HCT116 (cell line): ENCODE results near the gene AARS2. TPM values are rescaled to one million over a fixed set of nuclear protein-coding genes. Genes with fewer than 3 reads are reported as not detected.

ENCODE experiments used
- ATAC-seq: fragments of 200-7000 bp; cut with Tn5 transposase; 2 replicates; pipeline ENCODE4 v1.9.1; 2020; ENCODE audit warnings: mild to moderate bottlenecking, moderate library complexity
- BruUV-seq: library from RNA; stranded (reverse); fragments of 400-500 nt; replicated peaks from 2 replicates; lab custom pipeline; 2021; lab: Mats Ljungman, UMichigan
- CTCF ChIA-PET: fragments of 300-600 bp; sonication (Branson Sonifier 250); formaldehyde crosslinking; loops from one replicate; lab custom pipeline; 2021; ENCODE audit warnings: antibody characterized with exemption; lab: Charles Lee
- POLR2A ChIA-PET: fragments of 300-600, 350-600 bp; sonication (Branson Sonifier 250); formaldehyde crosslinking; loops from one replicate; lab custom pipeline; 2021; ENCODE audit warnings: antibody characterized with exemption; lab: Charles Lee
- RAD21 ChIA-PET, 2 experiments: fragments of 300-600 bp; sonication (Branson Sonifier 250); formaldehyde crosslinking; loops; one replicate each; lab custom pipeline; 2023; ENCODE audit warnings: low total read pairs in 2 of 2; ENCODE audit not compliant: uncharacterized antibody in 2 of 2, unreplicated experiment in 2 of 2, low non-redundant PET in 1 of 2; lab: Charles Lee
- DNase-seq: peaks from one replicate; pipeline ENCODE4 v3.0.0-alpha.2; 2010; ENCODE audit warnings: low read depth, low spot score
- H2AFZ ChIP-seq: fragments of 200-600 bp; shearing (Covaris generic), sonication (generic); 2 replicates; pipeline ENCODE4 v1.6.1; 2017; ENCODE audit warnings: low read depth, mixed run types, mixed read lengths, antibody characterized with exemption, low read length; ENCODE audit not compliant: poor library complexity, severe bottlenecking
- H3K27ac ChIP-seq: 2 replicates; pipeline ENCODE4 v1.5.1; 2012; ENCODE audit warnings: low read depth, low read length
- H3K27me3 ChIP-seq: fragments of 200-600 bp; sonication (generic); 2 replicates; pipeline ENCODE4 v1.6.1; 2016; ENCODE audit warnings: mixed run types, low read length, mixed read lengths; ENCODE audit not compliant: insufficient read depth
- H3K36me3 ChIP-seq, 2 experiments: fragments of 200-500 bp in 1 of 2; fragments of 200-600 bp in 1 of 2; sonication (Bioruptor generic) in 1 of 2; sonication (generic) in 1 of 2; 2 replicates each; pipeline versions ENCODE4 v1.5.1 to v1.6.1; 2014 to 2016; ENCODE audit warnings: low read length in 2 of 2, inconsistent platforms in 1 of 2, mixed read lengths in 1 of 2, mixed run types in 1 of 2; ENCODE audit not compliant: insufficient read depth in 2 of 2, control insufficient read depth in 1 of 2
- H3K4me1 ChIP-seq, 2 experiments: fragments of 200-600 bp in 1 of 2; sonication (generic) in 1 of 2; 2 replicates each; pipeline versions ENCODE4 v1.5.1 to v1.6.1; 2012 to 2017; ENCODE audit warnings: low read length in 2 of 2, inconsistent platforms in 1 of 2, mild to moderate bottlenecking in 1 of 2, mixed read lengths in 1 of 2, mixed run types in 1 of 2, moderate library complexity in 1 of 2; ENCODE audit not compliant: insufficient read depth in 2 of 2, control insufficient read depth in 1 of 2
- H3K4me2 ChIP-seq: fragments of 200-600 bp; sonication (generic); 2 replicates; pipeline ENCODE4 v1.6.1; 2017; ENCODE audit warnings: mixed run types, low read length, mixed read lengths
- H3K4me3 ChIP-seq, 2 experiments: fragments of 200-600 bp in 1 of 2; sonication (generic) in 1 of 2; replicated peaks in 1 of 2; 2 replicates each; pipeline ENCODE4 v1.5.1; 2011 to 2016; ENCODE audit warnings: low read length in 2 of 2, control low read depth in 1 of 2, low read depth in 1 of 2, mild to moderate bottlenecking in 1 of 2, mixed read lengths in 1 of 2, mixed run types in 1 of 2
- H3K79me2 ChIP-seq: fragments of 200-600 bp; sonication (generic); 2 replicates; pipeline ENCODE4 v1.6.1; 2017; ENCODE audit warnings: mild to moderate bottlenecking, mixed run types, low read length, moderate library complexity, mixed read lengths; ENCODE audit not compliant: insufficient read depth
- H3K9ac ChIP-seq: fragments of 200-600 bp; sonication (generic); 2 replicates; pipeline ENCODE4 v1.6.1; 2016; ENCODE audit warnings: low read length, mixed read lengths
- H3K9me2 ChIP-seq: fragments of 200-600 bp; sonication (generic), shearing (Covaris generic); 2 replicates; pipeline ENCODE4 v1.6.1; 2017; ENCODE audit warnings: mixed run types, mild to moderate bottlenecking, moderate library complexity; ENCODE audit not compliant: insufficient read depth
- H3K9me3 ChIP-seq, 2 experiments: fragments of 200-500 bp in 1 of 2; fragments of 200-600 bp in 1 of 2; sonication (Bioruptor generic) in 1 of 2; sonication (generic) in 1 of 2; 2 replicates each; pipeline ENCODE4 v1.6.1; 2014 to 2017; ENCODE audit warnings: low read length in 2 of 2, mixed read lengths in 2 of 2, inconsistent platforms in 1 of 2, low read depth in 1 of 2, mild to moderate bottlenecking in 1 of 2, mixed run types in 1 of 2, moderate library complexity in 1 of 2; ENCODE audit not compliant: control insufficient read depth in 1 of 2, insufficient read depth in 1 of 2
- H4K20me1 ChIP-seq: fragments of 200-600 bp; sonication (generic), shearing (Covaris generic); 2 replicates; pipeline ENCODE4 v1.6.1; 2017; ENCODE audit warnings: mixed run types, mild to moderate bottlenecking, moderate library complexity; ENCODE audit not compliant: insufficient read depth
- CBX3 ChIP-seq: IDR thresholded peaks from 2 replicates; pipeline ENCODE4 v1.6.1; 2012; ENCODE audit warnings: low read depth
- ELF1 ChIP-seq: IDR thresholded peaks from 2 replicates; pipeline ENCODE4 v1.6.1; 2012; ENCODE audit warnings: low read depth, borderline replicate concordance
- EZH2 ChIP-seq: fragments of 200-600 bp; sonication (generic); IDR thresholded peaks from 2 replicates; pipeline ENCODE4 v1.6.1; 2017; ENCODE audit warnings: antibody characterized with exemption, mixed run types
- FOSL1 ChIP-seq: IDR thresholded peaks from 2 replicates; pipeline ENCODE4 v1.6.1; 2012; ENCODE audit warnings: low read depth
- JUND ChIP-seq: IDR thresholded peaks from 2 replicates; pipeline ENCODE4 v1.6.1; 2012
- POLR2A ChIP-seq: IDR thresholded peaks from 2 replicates; pipeline ENCODE4 v1.7.0; 2011; ENCODE audit warnings: borderline replicate concordance; ENCODE audit not compliant: insufficient read depth, insufficient read length; ENCODE audit errors: extremely low read depth
- POLR2AphosphoS5 ChIP-seq: IDR thresholded peaks from 2 replicates; pipeline ENCODE4 v1.6.1; 2011; ENCODE audit warnings: mild to moderate bottlenecking, low read depth, low read length, moderate library complexity
- RAD21 ChIP-seq: IDR thresholded peaks from 2 replicates; pipeline ENCODE4 v1.6.1; 2012; ENCODE audit warnings: low read depth, mild to moderate bottlenecking
- SRF ChIP-seq: IDR thresholded peaks from 2 replicates; pipeline ENCODE4 v1.6.1; 2012; ENCODE audit warnings: low read depth
- TCF7L2 ChIP-seq: IDR thresholded peaks from 2 replicates; pipeline ENCODE4 v1.7.0; 2011; ENCODE audit warnings: borderline replicate concordance, inconsistent platforms; ENCODE audit not compliant: insufficient read depth, insufficient read length; ENCODE audit errors: extremely low read depth
- YY1 ChIP-seq: IDR thresholded peaks from 2 replicates; pipeline ENCODE4 v1.6.1; 2011; ENCODE audit warnings: low read length, low read depth, moderate library complexity, mild to moderate bottlenecking; ENCODE audit not compliant: insufficient replicate concordance; ENCODE audit errors: extremely low read depth
- ZFX ChIP-seq: fragments of 450-650 bp; IDR thresholded peaks from 2 replicates; pipeline ENCODE4 v1.6.1; 2017
- ZNF274 ChIP-seq: fragments of 200-500 bp; sonication (Bioruptor generic); IDR thresholded peaks from 2 replicates; pipeline ENCODE4 v1.6.1; 2014; ENCODE audit warnings: mild to moderate bottlenecking, low read depth, low read length, inconsistent platforms
- intact Hi-C: fragments of 100-400 bp; cut with micrococcal nuclease; formaldehyde crosslinking; loops from 2 replicates; pipeline ENCODE4 v1.10.0; 2022
- total RNA-seq: library from RNA; stranded (reverse); gene quantifications from one replicate; pipeline ENCODE4 v1.2.1, GENCODE V29; 2021; ENCODE audit not compliant: unreplicated experiment
- TF ChIP-seq, protein P1 (sequence below): IDR thresholded peaks from 2 replicates; pipeline ENCODE4 v1.6.1; 2012
- TF ChIP-seq, protein P2 (sequence below), 3 experiments: fragments of 200-600 bp in 1 of 3; sonication (generic) in 1 of 3; IDR thresholded peaks in 2 of 3; conservative IDR thresholded peaks in 1 of 3; 2 replicates each; pipeline ENCODE4 v1.5.1; 2012 to 2017; ENCODE audit warnings: low read depth in 2 of 3, low read length in 2 of 3, antibody characterized with exemption in 1 of 3, borderline replicate concordance in 1 of 3, control low read depth in 1 of 3, mild to moderate bottlenecking in 1 of 3, mixed read lengths in 1 of 3, mixed run types in 1 of 3, moderate library complexity in 1 of 3; ENCODE audit not compliant: insufficient read depth in 1 of 3
- TF ChIP-seq, protein P3 (sequence below): IDR thresholded peaks from 2 replicates; pipeline ENCODE4 v1.6.1; 2012; ENCODE audit warnings: low read depth

Gene AARS2
- total RNA-seq, 1 experiment from 2014 or later, result 14.9 TPM

DNA sequence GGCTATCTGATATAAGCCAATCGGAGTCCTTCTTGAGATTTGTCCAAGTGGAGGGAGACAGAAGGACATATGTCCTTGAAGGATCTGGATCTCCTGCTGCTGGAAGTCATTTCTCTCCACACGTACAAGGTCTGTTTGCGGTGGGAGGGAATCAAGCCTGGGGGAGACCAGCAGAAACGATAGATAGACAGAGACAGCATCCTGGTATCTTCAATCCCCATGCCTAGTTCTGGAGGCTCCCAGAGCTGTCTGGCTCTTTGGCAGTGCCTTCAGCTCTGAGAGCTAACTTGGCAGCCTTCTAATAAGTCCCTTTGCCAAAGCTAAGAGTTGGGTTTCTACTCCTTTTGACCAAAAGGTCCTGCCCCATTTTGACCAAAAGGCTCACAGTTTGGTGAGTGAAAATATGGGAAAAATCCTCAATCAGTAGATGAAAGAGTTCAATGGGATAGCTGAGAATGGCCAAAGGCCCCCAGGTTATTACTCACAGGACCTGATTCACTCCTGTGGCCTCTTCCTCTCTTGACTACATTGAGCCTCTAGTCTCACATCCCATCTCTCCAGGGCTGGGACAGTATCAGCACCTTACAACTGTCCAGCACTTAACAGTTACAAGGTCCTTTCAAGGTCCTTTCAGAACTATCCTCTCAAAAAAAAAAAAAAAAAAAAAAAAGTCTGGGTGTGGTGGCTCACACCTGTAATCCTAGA is 20.3 kb downstream of the AARS2 start:
- peaks cover 14% of the 10 kb centered on the region for H3K27me3 ChIP-seq
- no peaks in the 10 kb centered on the region for H3K79me2 ChIP-seq
- ChIA-PET POLR2A (interaction anchor here (0.7 to 1.0 kb wide), 3 partner anchors 16 to 133 kb away, joined by 3 read pairs; no protein-coding TSS in a partner anchor), RAD21 (no interaction called here), CTCF (interaction anchor here (1.0 kb wide), 1 partner anchor 20 kb away, joined by 3 read pairs; the partner anchor contains the start of gene AARS2)
- intact Hi-C loops, result no loop called here
- BruUV-seq, result no TSS peak
- no peak overlapping the region for H3K4me3 ChIP-seq
- H3K9me3 ChIP-seq, result no peaks in the 10 kb centered on the region
- H3K9ac ChIP-seq, result no peak overlapping the region
- DNase-seq (no peak), ATAC-seq (no peak)
- peaks cover 4 to 9% of the 10 kb centered on the region in 2 experiments; a peak in 3 of 4 replicates for H3K4me1 ChIP-seq
- H3K4me2 ChIP-seq, result no peak overlapping the region
- no peak overlapping the region for H2AFZ ChIP-seq
- no peaks in the 10 kb centered on the region for H3K9me2 ChIP-seq
- no peak overlapping the region for H3K27ac ChIP-seq
- TF ChIP-seq EZH2, result no peak
- TF ChIP-seq, protein P1, sequence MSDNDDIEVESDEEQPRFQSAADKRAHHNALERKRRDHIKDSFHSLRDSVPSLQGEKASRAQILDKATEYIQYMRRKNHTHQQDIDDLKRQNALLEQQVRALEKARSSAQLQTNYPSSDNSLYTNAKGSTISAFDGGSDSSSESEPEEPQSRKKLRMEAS, result no peak
- no peak for TF ChIP-seq FOSL1
- TF ChIP-seq POLR2A, result no peak
- TF ChIP-seq ELF1, result no peak
- TF ChIP-seq CBX3, result no peak
- TF ChIP-seq ZFX, result no peak
- TF ChIP-seq, protein P2, sequence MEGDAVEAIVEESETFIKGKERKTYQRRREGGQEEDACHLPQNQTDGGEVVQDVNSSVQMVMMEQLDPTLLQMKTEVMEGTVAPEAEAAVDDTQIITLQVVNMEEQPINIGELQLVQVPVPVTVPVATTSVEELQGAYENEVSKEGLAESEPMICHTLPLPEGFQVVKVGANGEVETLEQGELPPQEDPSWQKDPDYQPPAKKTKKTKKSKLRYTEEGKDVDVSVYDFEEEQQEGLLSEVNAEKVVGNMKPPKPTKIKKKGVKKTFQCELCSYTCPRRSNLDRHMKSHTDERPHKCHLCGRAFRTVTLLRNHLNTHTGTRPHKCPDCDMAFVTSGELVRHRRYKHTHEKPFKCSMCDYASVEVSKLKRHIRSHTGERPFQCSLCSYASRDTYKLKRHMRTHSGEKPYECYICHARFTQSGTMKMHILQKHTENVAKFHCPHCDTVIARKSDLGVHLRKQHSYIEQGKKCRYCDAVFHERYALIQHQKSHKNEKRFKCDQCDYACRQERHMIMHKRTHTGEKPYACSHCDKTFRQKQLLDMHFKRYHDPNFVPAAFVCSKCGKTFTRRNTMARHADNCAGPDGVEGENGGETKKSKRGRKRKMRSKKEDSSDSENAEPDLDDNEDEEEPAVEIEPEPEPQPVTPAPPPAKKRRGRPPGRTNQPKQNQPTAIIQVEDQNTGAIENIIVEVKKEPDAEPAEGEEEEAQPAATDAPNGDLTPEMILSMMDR (IDR thresholded peaks at IDR 0.05 in 2 of 3, conservative IDR thresholded peaks at IDR 0.05 in 1 of 3; ENCODE audit: borderline replicate concordance in 1 of 3, insufficient read depth in 1 of 3, low read depth in 2 of 3, low read length in 2 of 3), result no peak
- no peak for TF ChIP-seq SRF
- TF ChIP-seq, protein P3, sequence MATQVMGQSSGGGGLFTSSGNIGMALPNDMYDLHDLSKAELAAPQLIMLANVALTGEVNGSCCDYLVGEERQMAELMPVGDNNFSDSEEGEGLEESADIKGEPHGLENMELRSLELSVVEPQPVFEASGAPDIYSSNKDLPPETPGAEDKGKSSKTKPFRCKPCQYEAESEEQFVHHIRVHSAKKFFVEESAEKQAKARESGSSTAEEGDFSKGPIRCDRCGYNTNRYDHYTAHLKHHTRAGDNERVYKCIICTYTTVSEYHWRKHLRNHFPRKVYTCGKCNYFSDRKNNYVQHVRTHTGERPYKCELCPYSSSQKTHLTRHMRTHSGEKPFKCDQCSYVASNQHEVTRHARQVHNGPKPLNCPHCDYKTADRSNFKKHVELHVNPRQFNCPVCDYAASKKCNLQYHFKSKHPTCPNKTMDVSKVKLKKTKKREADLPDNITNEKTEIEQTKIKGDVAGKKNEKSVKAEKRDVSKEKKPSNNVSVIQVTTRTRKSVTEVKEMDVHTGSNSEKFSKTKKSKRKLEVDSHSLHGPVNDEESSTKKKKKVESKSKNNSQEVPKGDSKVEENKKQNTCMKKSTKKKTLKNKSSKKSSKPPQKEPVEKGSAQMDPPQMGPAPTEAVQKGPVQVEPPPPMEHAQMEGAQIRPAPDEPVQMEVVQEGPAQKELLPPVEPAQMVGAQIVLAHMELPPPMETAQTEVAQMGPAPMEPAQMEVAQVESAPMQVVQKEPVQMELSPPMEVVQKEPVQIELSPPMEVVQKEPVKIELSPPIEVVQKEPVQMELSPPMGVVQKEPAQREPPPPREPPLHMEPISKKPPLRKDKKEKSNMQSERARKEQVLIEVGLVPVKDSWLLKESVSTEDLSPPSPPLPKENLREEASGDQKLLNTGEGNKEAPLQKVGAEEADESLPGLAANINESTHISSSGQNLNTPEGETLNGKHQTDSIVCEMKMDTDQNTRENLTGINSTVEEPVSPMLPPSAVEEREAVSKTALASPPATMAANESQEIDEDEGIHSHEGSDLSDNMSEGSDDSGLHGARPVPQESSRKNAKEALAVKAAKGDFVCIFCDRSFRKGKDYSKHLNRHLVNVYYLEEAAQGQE, result no peak
- no peak for TF ChIP-seq TCF7L2
- no peak for TF ChIP-seq ZNF274
- no peak for TF ChIP-seq POLR2AphosphoS5
- no peak for TF ChIP-seq JUND
- TF ChIP-seq RAD21, result no peak
- no peak for TF ChIP-seq YY1
- no peaks in the 10 kb centered on the region for H3K36me3 ChIP-seq
- no peaks in the 10 kb centered on the region for H4K20me1 ChIP-seq
